A549 treated with ZK216348 at 1 μM for 4 hours (cell line): Measurements from ENCODE around the gene IZUMO1. TPM values are rescaled to one million over a fixed set of nuclear protein-coding genes. Genes with fewer than 3 reads are reported as not detected.

Experiments
- total RNA-seq: library from RNA; stranded (reverse); fragments of 200-300 nt; extraction: Qiagen RNA extraction; gene quantifications from 5 replicates; pipeline ENCODE4 v1.2.3, GENCODE V29; 2022; ENCODE audit warnings: low read depth

The IZUMO1 gene
- not detected in 5 replicates for total RNA-seq

DNA sequence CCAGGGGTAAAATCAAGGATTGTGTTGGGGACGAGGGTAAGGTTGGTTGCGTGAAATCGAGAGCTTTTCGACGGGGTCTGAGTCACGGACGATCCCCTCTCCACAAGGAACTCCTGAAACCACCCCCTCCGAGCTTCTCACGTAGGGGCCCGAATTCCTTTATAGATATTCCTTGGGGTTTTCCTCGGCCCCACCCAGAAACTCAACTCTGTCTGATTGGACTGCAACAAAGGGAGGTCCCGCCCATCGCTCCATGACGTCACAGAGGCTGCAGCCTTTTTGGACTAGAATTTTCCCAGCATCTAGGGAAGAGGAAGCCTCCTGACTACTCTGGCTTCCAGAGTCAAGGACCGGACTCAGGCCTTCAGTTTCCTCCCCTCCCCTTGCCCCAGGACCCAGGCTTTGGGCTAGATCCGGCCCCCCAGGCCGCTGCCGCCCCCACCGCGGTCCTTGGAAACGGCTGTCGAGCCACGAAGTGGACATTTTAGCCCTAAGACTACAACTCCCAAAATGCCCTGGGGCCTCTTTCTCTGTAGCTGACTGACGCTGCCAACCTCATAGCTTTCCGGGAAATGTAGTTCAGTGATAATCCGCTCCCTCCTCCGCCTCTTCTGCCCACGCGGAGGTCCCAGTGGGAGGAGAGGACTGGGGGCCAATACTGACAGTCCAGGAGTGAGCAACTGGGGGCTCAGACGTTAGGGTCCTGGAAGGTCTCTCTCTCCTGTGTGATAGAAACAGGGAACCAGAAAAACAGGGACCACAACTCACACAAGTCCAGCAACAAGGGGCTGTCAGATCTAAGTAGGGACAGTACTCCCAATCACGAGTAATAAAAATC is at the start of gene IZUMO1:
IZUMO1 (minus strand) TSS at position 172 of the 838 bp plus-strand sequence. CDS start 1,050 bp downstream, outside the sequence.

DNA sequence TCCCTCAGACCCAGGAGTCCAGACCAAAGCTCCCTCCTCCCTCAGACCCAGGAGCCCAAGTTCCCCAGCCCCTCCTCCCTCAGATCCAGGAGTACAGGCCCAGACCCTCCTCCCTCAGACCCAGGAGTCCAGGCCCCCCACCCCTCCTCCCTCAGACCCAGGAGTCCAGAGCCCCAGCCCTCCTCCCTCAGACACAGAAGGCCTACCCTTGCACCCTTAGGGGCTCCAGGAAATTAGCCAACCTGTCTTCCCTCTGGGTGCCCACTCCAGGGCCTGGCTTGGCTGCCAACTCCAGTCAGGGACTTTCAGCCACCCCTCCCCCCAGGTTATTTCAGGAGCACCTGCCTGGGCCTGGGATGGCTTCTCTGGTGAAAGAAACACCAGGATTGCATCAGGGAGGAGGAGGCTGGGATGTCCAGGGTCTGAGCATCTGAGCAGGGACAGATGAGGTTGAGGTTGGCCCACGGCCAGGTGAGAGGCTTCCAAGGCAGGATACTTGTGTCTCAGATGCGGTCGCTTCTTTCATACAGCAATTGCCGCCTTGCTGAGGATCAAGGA is 8.5 kb upstream of the IZUMO1 start, which contains the start of gene FGF21:
FGF21 (plus strand) TSS at position 441 of the 558 bp plus-strand sequence. CDS start 713 bp downstream, outside the sequence.

DNA sequence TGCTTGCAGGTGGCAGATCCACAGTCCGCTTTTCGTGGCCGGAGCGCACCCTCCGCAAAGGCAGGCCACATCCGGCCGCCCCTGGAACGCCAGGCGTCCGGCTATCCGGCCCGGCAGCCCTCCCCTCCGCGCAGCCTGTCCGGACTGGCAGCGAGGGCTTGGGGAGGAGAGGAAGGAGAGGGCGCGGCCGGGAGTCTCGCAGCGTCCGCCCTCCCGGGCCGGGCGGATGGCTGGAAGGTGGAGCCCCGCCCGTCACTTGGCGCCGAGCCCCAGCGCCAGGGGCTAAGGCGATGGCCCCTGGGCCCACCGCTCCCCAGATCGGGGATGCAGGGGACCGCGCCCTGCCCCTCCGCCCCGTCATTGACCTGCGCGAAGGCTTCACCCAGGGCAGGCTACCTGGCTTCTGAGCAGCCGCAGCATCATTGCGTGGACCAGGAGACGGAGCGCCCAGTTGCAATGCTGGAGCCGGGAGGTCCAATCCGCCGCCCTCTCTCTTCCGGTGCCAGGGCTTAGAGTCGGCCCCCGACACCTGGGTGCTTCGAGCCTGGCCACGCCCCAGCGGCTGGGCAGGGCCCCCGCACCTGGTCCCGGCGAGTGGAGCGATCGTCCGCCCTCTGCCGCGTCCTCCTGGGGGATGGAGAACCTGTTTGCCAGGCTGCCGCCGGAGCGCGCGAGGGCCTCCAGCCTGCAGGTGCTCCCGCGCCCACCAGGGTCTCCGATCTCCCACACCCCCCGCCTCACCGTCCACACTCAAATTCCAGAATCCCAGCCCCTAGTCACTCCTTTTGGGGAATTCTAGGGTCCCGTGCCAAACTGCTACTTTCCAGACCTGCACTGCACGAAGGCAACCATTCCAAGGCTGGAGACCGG is 6.0 kb upstream of the IZUMO1 start, which contains the start of gene FUT1:
FUT1 (minus strand) TSS at position 146 of the 870 bp plus-strand sequence. CDS start 1,360 bp downstream, outside the sequence.

DNA sequence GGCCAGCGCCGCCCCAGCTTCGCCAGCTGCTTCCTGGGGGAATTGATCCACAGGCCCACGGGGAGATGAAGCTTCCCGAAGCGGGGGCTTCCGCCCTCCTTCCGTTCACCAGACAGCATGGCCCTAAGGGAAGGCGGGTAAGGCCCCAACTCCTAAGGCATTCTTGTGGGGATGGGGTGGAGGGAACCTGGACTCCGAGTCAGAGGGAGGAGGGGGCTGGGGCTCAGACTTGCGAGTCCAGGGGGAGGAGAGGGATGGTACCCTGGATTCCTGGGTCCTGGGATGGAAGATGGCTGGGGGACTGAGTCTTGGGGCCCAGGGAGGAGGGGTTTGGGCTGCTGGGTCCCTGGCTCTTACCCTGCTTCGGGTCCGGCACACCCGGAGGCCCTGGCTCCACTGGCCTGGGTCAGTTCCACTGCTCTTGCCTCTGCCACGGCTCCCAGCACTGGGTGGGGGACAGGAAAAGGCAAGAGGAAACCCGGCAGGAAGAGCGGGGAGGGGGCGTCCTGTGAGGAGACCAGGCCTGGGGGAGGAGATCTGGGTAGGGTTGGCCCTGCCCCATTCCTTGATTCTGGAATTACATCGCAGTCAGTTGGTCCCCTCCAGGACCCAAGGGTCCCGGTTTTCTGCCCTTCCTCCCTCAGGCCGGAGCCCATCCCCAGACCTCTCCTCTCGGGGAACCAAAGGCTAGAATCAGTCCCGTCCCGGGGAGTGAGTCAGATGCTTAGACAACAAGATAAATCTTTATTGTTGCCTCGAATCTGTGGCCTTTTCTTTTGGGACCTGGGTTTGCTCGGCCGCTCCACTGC is 6.3 kb downstream of the IZUMO1 start, which contains the start of gene RASIP1:
RASIP1 (minus strand) TSS at position 447 of the 809 bp plus-strand sequence; CDS start at position 119, 328 bp downstream.

DNA sequence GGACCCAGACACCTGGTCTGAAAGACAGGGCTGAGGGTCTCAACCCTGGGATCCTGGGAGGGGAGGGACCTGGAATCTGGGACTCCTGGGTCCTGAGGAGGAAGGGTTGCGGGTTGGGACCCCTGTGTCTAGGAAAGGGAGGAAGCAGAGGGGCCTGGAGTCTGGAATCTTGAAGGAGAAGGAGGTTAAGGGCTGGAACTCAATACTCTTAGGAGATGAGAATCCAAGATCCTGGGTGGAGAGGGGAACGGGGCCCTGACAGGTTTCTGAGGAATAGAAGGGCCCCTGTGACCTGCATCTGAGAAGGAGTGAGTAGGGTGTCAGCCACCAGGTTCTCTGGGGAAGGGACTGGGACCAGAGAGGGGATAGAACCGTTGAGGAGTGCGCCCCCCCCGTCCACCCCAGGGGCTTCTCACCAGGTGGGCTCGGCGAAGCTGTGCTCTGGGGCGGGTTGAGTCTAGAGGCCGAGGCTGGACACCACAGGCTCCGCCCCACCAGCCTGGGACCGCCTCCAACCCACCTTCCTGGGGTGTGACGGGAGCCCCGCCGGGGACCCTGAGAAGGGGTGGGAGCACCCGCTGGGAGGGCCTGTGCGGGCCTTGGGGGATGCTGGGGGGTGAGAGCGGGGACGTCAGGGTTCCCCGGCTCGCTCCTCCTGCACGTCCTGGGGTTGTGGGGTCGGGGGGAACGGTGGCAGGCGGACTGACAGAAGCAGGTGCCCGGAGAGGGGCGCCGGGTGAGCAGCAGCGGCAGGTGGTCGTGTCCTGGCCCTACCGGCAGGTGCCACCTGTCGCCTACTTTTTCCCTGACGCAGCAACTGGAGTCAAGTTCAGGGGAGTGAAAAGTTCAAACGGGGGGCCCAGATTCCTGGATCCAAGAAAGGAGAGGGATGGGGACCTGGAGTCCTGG is 27.2 kb downstream of the IZUMO1 start, which contains the start of gene MAMSTR:
MAMSTR (minus strand) TSS at position 463 of the 909 bp plus-strand sequence. CDS start 694 bp downstream, outside the sequence.

DNA sequence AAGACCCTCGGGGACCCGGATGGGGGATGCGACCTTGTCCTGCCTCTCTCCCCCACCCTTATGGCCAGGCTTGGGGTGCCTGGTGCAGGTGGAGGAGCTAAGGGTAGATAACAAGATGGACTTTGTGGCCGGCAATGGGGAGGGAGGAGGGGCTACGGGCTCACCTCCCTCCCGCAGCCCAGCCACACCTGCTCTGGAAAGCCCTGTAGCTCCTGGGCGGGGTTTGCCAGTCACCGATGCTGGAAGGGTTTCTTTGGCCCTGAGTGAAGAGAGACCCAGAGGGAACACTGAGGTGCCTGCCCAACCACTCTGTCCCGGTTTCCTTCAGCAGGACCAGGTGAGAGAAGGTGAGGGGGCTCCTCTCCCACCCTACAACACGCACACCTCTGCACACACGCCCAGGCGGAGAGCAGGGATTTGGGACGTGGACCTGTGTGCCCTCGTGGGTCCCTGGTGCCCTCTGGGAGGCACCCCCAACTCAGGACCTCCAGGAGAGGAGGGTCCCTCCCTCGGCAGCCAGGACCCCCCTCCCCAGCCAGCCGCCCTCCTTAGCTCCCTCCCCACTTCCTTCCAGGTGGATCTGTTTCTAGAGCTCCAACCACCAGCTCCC is 50.9 kb downstream of the IZUMO1 start, which contains the start of gene FUT2:
FUT2 (plus strand) TSS at position 229 of the 610 bp plus-strand sequence. CDS start 6,986 bp downstream, outside the sequence.

Other genes starting within 250 kb of the IZUMO1 start
- 2.2 to 6.0 TPM (median 5.9 TPM) in 5 replicates for gene LMTK3, start 235.1 kb downstream of the IZUMO1 start, total RNA-seq
- gene SULT2B1, start 194.7 kb downstream of the IZUMO1 start, total RNA-seq, result 12.0 to 18.2 TPM (median 16.6 TPM) in 5 replicates
- not detected in 5 replicates for gene SPACA4, start 140.2 kb downstream of the IZUMO1 start, total RNA-seq
- gene FAM83E, start 131.8 kb downstream of the IZUMO1 start, total RNA-seq, result 0.34 to 0.72 TPM (median 0.42 TPM) in 4 of 5 replicates, not detected in the other
- gene RPL18, start 127.7 kb downstream of the IZUMO1 start, total RNA-seq, result 2,942 to 3,695 TPM (median 3,228 TPM) in 5 replicates
- 8.2 to 18.4 TPM (median 17.3 TPM) in 5 replicates for gene SPHK2, start 127.4 kb downstream of the IZUMO1 start, total RNA-seq
- 1.6 to 3.4 TPM (median 2.5 TPM) in 5 replicates for gene DBP, start 109.5 kb downstream of the IZUMO1 start, total RNA-seq
- 7.2 to 12.6 TPM (median 9.3 TPM) in 5 replicates for gene CA11, start 100.7 kb downstream of the IZUMO1 start, total RNA-seq
- gene NTN5, start 73.9 kb downstream of the IZUMO1 start, total RNA-seq, result 0.12 to 0.33 TPM (median 0.24 TPM) in 5 replicates
- not detected in 5 replicates for gene FUT2, start 50.9 kb downstream of the IZUMO1 start, total RNA-seq
- 0.14 to 0.67 TPM (median 0.41 TPM) in 5 replicates for gene MAMSTR, start 27.2 kb downstream of the IZUMO1 start, total RNA-seq
- gene RASIP1, start 6.3 kb downstream of the IZUMO1 start, total RNA-seq, result 0.13 to 1.4 TPM (median 0.36 TPM) in 5 replicates
- 0.04 to 0.08 TPM (median 0.05 TPM) in 4 of 5 replicates, not detected in the other for gene FUT1, start 5.7 kb upstream of the IZUMO1 start, total RNA-seq
- not detected in 5 replicates for gene FGF21, start 8.6 kb upstream of the IZUMO1 start, total RNA-seq
- gene BCAT2, start 64.1 kb upstream of the IZUMO1 start, total RNA-seq, result 41.4 to 63.3 TPM (median 59.5 TPM) in 5 replicates
- 9.4 to 15.3 TPM (median 14.5 TPM) in 5 replicates for gene HSD17B14, start 89.6 kb upstream of the IZUMO1 start, total RNA-seq
- gene PLEKHA4, start 121.7 kb upstream of the IZUMO1 start, total RNA-seq, result 1.1 to 3.0 TPM (median 2.2 TPM) in 5 replicates
- gene PPP1R15A, start 125.5 kb upstream of the IZUMO1 start, total RNA-seq, result 80.7 to 142 TPM (median 101 TPM) in 5 replicates
- gene TULP2, start 151.8 kb upstream of the IZUMO1 start, total RNA-seq, result not detected in 5 replicates
- 139 to 223 TPM (median 212 TPM) in 5 replicates for gene NUCB1, start 153.4 kb upstream of the IZUMO1 start, total RNA-seq
- 1.0 to 2.3 TPM (median 1.9 TPM) in 5 replicates for gene DHDH, start 186.8 kb upstream of the IZUMO1 start, total RNA-seq
- gene BAX, start 208.0 kb upstream of the IZUMO1 start, total RNA-seq, result 231 to 402 TPM (median 354 TPM) in 5 replicates
- gene FTL, start 218.4 kb upstream of the IZUMO1 start, total RNA-seq, result 16,893 to 25,075 TPM (median 18,830 TPM) in 5 replicates
- gene GYS1, start 246.4 kb upstream of the IZUMO1 start, total RNA-seq, result 12.8 to 22.1 TPM (median 20.3 TPM) in 5 replicates
- 194 to 265 TPM (median 241 TPM) in 5 replicates for gene RUVBL2, start 247.0 kb upstream of the IZUMO1 start, total RNA-seq